ENCODE measurements around the gene KMT2E.

The KMT2E gene

DNA sequence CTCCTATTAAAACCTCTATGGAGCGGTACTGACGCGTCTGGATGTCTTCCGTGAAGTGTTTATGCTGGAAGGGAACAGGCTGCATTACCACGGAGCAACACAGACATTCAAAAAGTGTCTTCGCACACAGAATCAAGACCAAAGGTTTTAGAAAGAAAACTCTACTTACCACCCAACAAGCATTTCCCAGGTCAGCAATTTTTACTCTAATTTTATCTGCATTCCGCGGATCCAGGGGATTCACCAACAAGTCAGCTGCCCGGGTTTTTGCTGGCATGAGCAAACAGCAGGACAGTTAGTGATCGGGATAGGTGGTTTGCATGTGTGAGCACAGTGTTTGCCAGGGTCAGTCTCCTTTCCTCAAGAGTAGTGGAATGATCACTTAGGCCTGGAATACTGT lies 118.8 kb downstream of the KMT2E start:
- H3K27ac ChIP-seq (ENCODE audit: low read depth, low read length): no peak overlapping the region
- H3K9ac ChIP-seq (ENCODE audit: low read depth in 1 of 2, low read length in 2 of 2): no peak overlapping the region
- peaks cover 6 to 32% of the 10 kb centered on the region in 2 donors for H3K36me3 ChIP-seq (ENCODE audit: control insufficient read depth in 1 of 2, insufficient read depth in 2 of 2, low read length in 2 of 2)
- no peaks in the 10 kb centered on the region for H3K4me1 ChIP-seq (ENCODE audit: control insufficient read depth in 1 of 2, insufficient read depth in 2 of 2, low read length in 2 of 2)
- no peak overlapping the region for H3K4me3 ChIP-seq (ENCODE audit: low read depth in 1 of 2, low read length in 2 of 2)
- H3K27me3 ChIP-seq (ENCODE audit: control insufficient read depth in 1 of 2, insufficient read depth in 2 of 2, low read length in 2 of 2): no peaks in the 10 kb centered on the region
- no peaks in the 10 kb centered on the region for H3K9me3 ChIP-seq (ENCODE audit: control insufficient read depth in 1 of 2, low read length in 2 of 2)

GRCh38 chr7:105133358-105133757 lies 119.4 kb downstream of the KMT2E start:
- H3K9me3 ChIP-seq (ENCODE audit: control insufficient read depth in 1 of 2, low read length in 2 of 2): no peaks in the 10 kb centered on the region
- no peak overlapping the region for H3K27ac ChIP-seq (ENCODE audit: low read depth, low read length)

DNA sequence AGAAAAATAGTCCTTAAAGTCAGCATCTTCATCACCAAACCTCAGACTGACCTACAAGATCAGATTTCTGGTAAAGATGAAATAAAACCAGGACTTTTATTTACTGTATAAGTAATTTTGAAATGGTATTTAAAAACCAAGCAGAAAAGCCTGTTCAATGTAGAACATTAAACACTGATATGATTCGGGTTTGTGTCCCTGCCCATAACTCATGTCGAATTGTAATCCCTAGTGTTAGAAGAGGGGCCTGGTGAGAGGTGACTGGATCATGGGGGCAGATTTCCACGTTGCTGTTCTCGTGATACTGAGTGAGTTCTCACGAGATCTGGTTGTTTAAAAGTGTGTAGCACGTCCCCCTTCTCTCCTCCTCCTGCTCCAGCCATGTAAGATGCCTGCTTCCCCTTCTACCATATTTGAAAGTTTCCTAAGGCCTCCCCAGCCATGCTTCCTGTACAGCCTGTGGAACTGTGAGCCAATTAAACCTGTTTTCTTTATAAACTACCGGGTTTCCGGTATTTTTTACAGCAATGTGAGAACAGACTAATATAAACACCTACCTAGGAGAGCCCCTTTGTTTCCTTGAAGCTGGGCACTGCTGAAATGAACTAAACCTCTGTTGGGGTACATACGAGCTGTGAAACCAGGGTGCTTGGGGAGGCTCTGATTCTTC lies 120.1 kb downstream of the KMT2E start:
- Histone ChIP-seq H3K27me3 (ENCODE audit: control insufficient read depth in 1 of 2, insufficient read depth in 2 of 2, low read length in 2 of 2) (no peaks in the 10 kb centered on the region), H3K27ac (ENCODE audit: low read depth, low read length) (no peak overlapping the region), H3K9ac (ENCODE audit: low read depth in 1 of 2, low read length in 2 of 2) (no peak overlapping the region), H3K9me3 (ENCODE audit: control insufficient read depth in 1 of 2, low read length in 2 of 2) (no peaks in the 10 kb centered on the region), H3K4me1 (ENCODE audit: control insufficient read depth in 1 of 2, insufficient read depth in 2 of 2, low read length in 2 of 2) (no peaks in the 10 kb centered on the region), H3K4me3 (ENCODE audit: low read depth in 1 of 2, low read length in 2 of 2) (no peak overlapping the region), H3K36me3 (ENCODE audit: control insufficient read depth in 1 of 2, insufficient read depth in 2 of 2, low read length in 2 of 2) (peaks cover 12 to 45% of the 10 kb centered on the region in 2 donors)

More at GRCh38 chr7:105133358-105133757, 119.4 kb downstream of the KMT2E start:
- no peak overlapping the region for H3K4me3 ChIP-seq (ENCODE audit: low read depth in 1 of 2, low read length in 2 of 2)
- H3K27me3 ChIP-seq (ENCODE audit: control insufficient read depth in 1 of 2, insufficient read depth in 2 of 2, low read length in 2 of 2): no peaks in the 10 kb centered on the region
- no peaks in the 10 kb centered on the region for H3K4me1 ChIP-seq (ENCODE audit: control insufficient read depth in 1 of 2, insufficient read depth in 2 of 2, low read length in 2 of 2)
- H3K36me3 ChIP-seq (ENCODE audit: control insufficient read depth in 1 of 2, insufficient read depth in 2 of 2, low read length in 2 of 2): peaks cover 9 to 37% of the 10 kb centered on the region in 2 donors
- H3K9ac ChIP-seq (ENCODE audit: low read depth in 1 of 2, low read length in 2 of 2): no peak overlapping the region

- H3K36me3 ChIP-seq (ENCODE audit: control insufficient read depth in 1 of 2, insufficient read depth in 2 of 2, low read length in 2 of 2): peaks cover 14 to 50% of the 10 kb centered on the region in 2 donors
- H3K4me1 ChIP-seq (ENCODE audit: control insufficient read depth in 1 of 2, insufficient read depth in 2 of 2, low read length in 2 of 2): no peaks in the 10 kb centered on the region
- H3K27me3 ChIP-seq (ENCODE audit: control insufficient read depth in 1 of 2, insufficient read depth in 2 of 2, low read length in 2 of 2): no peaks in the 10 kb centered on the region
- no peak overlapping the region for H3K9ac ChIP-seq (ENCODE audit: low read depth in 1 of 2, low read length in 2 of 2)
- H3K4me3 ChIP-seq (ENCODE audit: low read depth in 1 of 2, low read length in 2 of 2): no peak overlapping the region
- no peak overlapping the region for H3K27ac ChIP-seq (ENCODE audit: low read depth, low read length)
- H3K9me3 ChIP-seq (ENCODE audit: control insufficient read depth in 1 of 2, low read length in 2 of 2): no peaks in the 10 kb centered on the region
Observed at GRCh38 chr7:105136221-105136620, 122.2 kb downstream of the KMT2E start.

DNA sequence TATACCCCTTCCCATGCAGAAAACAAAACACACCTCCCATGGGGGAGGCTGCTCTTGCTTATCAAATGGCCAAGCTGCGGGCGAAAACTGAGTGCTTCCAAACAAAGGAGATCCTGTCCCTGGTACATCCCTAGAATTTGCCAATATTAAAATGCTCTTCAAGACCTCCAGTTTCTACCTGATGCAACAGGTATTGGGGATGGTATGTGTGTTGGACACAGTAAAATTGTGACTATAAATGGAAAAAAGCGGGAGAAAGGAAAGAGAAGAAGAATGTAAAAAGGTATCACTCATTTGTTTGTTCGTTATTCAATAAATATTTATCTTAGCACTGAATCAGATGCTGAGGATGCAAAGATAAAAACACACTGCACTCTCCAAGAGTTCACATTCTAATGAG lies 123.9 kb downstream of the KMT2E start:
- Histone ChIP-seq H3K36me3 (ENCODE audit: control insufficient read depth in 1 of 2, insufficient read depth in 2 of 2, low read length in 2 of 2) (peaks cover 14 to 52% of the 10 kb centered on the region in 2 donors), H3K4me3 (ENCODE audit: low read depth in 1 of 2, low read length in 2 of 2) (no peak overlapping the region)

GRCh38 chr7:105139381-105139780 lies 125.4 kb downstream of the KMT2E start:
- H3K9me3 ChIP-seq (ENCODE audit: control insufficient read depth in 1 of 2, low read length in 2 of 2): no peaks in the 10 kb centered on the region
- H3K4me3 ChIP-seq (ENCODE audit: low read depth in 1 of 2, low read length in 2 of 2): no peak overlapping the region
- peaks cover 17 to 52% of the 10 kb centered on the region in 2 donors for H3K36me3 ChIP-seq (ENCODE audit: control insufficient read depth in 1 of 2, insufficient read depth in 2 of 2, low read length in 2 of 2)
- H3K27ac ChIP-seq (ENCODE audit: low read depth, low read length): no peak overlapping the region
- H3K9ac ChIP-seq (ENCODE audit: low read depth in 1 of 2, low read length in 2 of 2): no peak overlapping the region
- H3K4me1 ChIP-seq (ENCODE audit: control insufficient read depth in 1 of 2, insufficient read depth in 2 of 2, low read length in 2 of 2): no peaks in the 10 kb centered on the region
- H3K27me3 ChIP-seq (ENCODE audit: control insufficient read depth in 1 of 2, insufficient read depth in 2 of 2, low read length in 2 of 2): no peaks in the 10 kb centered on the region

More for the DNA sequence above, 123.9 kb downstream of the KMT2E start:
- no peaks in the 10 kb centered on the region for H3K4me1 ChIP-seq (ENCODE audit: control insufficient read depth in 1 of 2, insufficient read depth in 2 of 2, low read length in 2 of 2)
- H3K9ac ChIP-seq (ENCODE audit: low read depth in 1 of 2, low read length in 2 of 2): no peak overlapping the region
- no peak overlapping the region for H3K27ac ChIP-seq (ENCODE audit: low read depth, low read length)
- H3K27me3 ChIP-seq (ENCODE audit: control insufficient read depth in 1 of 2, insufficient read depth in 2 of 2, low read length in 2 of 2): no peaks in the 10 kb centered on the region
- H3K9me3 ChIP-seq (ENCODE audit: control insufficient read depth in 1 of 2, low read length in 2 of 2): no peaks in the 10 kb centered on the region

DNA sequence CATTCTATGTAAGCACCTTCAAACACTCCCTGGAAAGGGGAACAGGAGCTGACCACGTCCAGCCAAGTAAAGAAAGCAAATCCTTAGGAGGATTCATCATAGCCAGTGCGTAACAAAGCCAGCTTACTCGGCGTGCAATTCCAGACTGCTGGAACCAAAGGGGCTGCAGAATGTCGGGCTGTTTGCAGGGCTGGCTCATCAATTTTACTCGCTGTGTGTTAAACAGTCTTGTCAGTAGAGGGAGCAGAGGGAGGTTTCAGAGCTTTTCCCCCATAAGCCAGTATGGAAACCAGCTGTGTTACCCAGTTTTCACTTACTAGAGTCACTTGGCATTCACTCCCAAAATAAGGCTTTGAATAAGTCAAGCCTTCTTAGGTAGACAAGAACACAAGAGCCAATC lies 127.1 kb downstream of the KMT2E start:
- Histone ChIP-seq H3K9ac (ENCODE audit: low read depth in 1 of 2, low read length in 2 of 2) (no peak overlapping the region), H3K27me3 (ENCODE audit: control insufficient read depth in 1 of 2, insufficient read depth in 2 of 2, low read length in 2 of 2) (no peaks in the 10 kb centered on the region), H3K4me1 (ENCODE audit: control insufficient read depth in 1 of 2, insufficient read depth in 2 of 2, low read length in 2 of 2) (no peaks in the 10 kb centered on the region), H3K9me3 (ENCODE audit: control insufficient read depth in 1 of 2, low read length in 2 of 2) (no peaks in the 10 kb centered on the region), H3K36me3 (ENCODE audit: control insufficient read depth in 1 of 2, insufficient read depth in 2 of 2, low read length in 2 of 2) (peaks cover 17 to 52% of the 10 kb centered on the region in 2 donors), H3K4me3 (ENCODE audit: low read depth in 1 of 2, low read length in 2 of 2) (no peak overlapping the region), H3K27ac (ENCODE audit: low read depth, low read length) (no peak overlapping the region)

DNA sequence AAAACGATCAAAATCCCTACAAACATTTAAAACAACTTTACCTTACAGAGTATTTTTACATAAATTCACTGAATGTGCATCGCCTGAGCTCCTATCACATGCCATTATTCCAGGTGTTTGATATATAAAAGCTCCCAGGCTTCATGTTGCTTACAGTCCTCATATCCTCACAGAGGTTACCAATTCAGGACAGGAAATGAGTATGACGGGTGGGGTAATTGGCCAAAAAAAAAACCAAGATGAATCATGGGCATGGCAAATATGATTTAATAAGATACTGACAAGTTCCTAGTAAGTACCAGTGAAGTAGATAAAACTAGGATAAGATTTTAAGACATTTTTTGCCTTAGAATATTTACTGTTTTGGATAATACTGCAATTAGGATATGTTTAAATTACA lies 135.8 kb downstream of the KMT2E start:
- Histone ChIP-seq H3K9ac (ENCODE audit: low read depth in 1 of 2, low read length in 2 of 2) (no peak overlapping the region), H3K4me3 (ENCODE audit: low read depth in 1 of 2, low read length in 2 of 2) (no peak overlapping the region), H3K9me3 (ENCODE audit: control insufficient read depth in 1 of 2, low read length in 2 of 2) (no peaks in the 10 kb centered on the region), H3K27me3 (ENCODE audit: control insufficient read depth in 1 of 2, insufficient read depth in 2 of 2, low read length in 2 of 2) (no peaks in the 10 kb centered on the region), H3K36me3 (ENCODE audit: control insufficient read depth in 1 of 2, insufficient read depth in 2 of 2, low read length in 2 of 2) (no peaks in the 10 kb centered on the region), H3K4me1 (ENCODE audit: control insufficient read depth in 1 of 2, insufficient read depth in 2 of 2, low read length in 2 of 2) (no peaks in the 10 kb centered on the region), H3K27ac (ENCODE audit: low read depth, low read length) (no peak overlapping the region)

DNA sequence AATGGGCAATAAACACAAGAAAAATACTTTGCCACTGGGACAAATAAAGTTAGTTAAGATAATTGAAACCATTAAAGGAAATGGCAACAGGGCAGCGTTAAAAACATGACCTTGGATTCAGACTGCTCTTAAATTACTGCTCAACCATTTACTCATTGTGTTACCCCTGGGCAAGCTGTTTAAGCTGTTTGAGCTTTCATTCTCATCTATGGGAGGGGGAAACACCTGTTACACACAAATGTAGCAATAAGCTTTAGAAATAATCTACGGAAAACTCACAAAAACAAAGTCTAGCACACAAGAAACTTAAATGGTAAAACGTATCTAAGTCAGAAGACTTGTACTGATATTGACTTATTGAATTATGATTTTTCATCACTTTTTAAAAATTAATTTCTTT lies 137.1 kb downstream of the KMT2E start:
- H3K36me3 ChIP-seq (ENCODE audit: control insufficient read depth in 1 of 2, insufficient read depth in 2 of 2, low read length in 2 of 2): no peaks in the 10 kb centered on the region
- no peaks in the 10 kb centered on the region for H3K27me3 ChIP-seq (ENCODE audit: control insufficient read depth in 1 of 2, insufficient read depth in 2 of 2, low read length in 2 of 2)
- no peaks in the 10 kb centered on the region for H3K9me3 ChIP-seq (ENCODE audit: control insufficient read depth in 1 of 2, low read length in 2 of 2)
- no peak overlapping the region for H3K9ac ChIP-seq (ENCODE audit: low read depth in 1 of 2, low read length in 2 of 2)
- no peak overlapping the region for H3K27ac ChIP-seq (ENCODE audit: low read depth, low read length)
- no peaks in the 10 kb centered on the region for H3K4me1 ChIP-seq (ENCODE audit: control insufficient read depth in 1 of 2, insufficient read depth in 2 of 2, low read length in 2 of 2)
- no peak overlapping the region for H3K4me3 ChIP-seq (ENCODE audit: low read depth in 1 of 2, low read length in 2 of 2)

DNA sequence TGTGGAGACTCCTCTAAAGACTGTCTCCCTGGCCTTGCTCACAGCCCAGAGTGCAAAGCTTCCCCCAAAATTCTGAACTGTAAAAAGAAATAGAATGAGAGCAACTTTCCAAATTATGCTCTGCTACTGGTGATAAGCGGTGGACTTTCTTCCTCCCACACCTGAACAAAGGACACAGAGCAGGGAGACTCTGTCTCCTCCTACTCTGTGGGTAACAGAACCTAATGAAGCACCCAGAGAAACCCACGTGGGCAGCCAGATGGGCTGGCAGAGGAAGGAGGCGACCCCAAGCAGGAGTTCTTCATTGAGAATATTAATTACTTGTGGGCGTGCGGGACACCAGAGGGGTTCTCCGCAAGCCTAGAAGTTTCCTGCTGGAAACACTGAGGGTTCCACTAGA lies 139.5 kb downstream of the KMT2E start:
- no peaks in the 10 kb centered on the region for H3K27me3 ChIP-seq (ENCODE audit: control insufficient read depth in 1 of 2, insufficient read depth in 2 of 2, low read length in 2 of 2)
- no peaks in the 10 kb centered on the region for H3K9me3 ChIP-seq (ENCODE audit: control insufficient read depth in 1 of 2, low read length in 2 of 2)
- H3K27ac ChIP-seq (ENCODE audit: low read depth, low read length): no peak overlapping the region

More for the DNA sequence above, 139.5 kb downstream of the KMT2E start:
- Histone ChIP-seq H3K4me1 (ENCODE audit: control insufficient read depth in 1 of 2, insufficient read depth in 2 of 2, low read length in 2 of 2) (no peaks in the 10 kb centered on the region), H3K9ac (ENCODE audit: low read depth in 1 of 2, low read length in 2 of 2) (no peak overlapping the region), H3K36me3 (ENCODE audit: control insufficient read depth in 1 of 2, insufficient read depth in 2 of 2, low read length in 2 of 2) (no peaks in the 10 kb centered on the region), H3K4me3 (ENCODE audit: low read depth in 1 of 2, low read length in 2 of 2) (no peak overlapping the region)

All from duodenal mucosa (tissue), 2 donors.